Fibroblast of skin of left biceps (primary cell): ENCODE results near the gene FRMD4A.
"Not testable (repeated sequence)": the region's sequence is repeated elsewhere in the genome, so short reads cannot be mapped to it uniquely, and the experiment has no call there.

Source experiments
- DNase-seq, 2 experiments: peaks; one replicate each; pipeline ENCODE4 v3.0.0-alpha.2; 2013; ENCODE audit warnings: low read depth in 2 of 2

Gene FRMD4A

GRCh38 chr10:13883636-13884444, 446.9 kb downstream of the FRMD4A start:
- no peak for DNase-seq

DNA sequence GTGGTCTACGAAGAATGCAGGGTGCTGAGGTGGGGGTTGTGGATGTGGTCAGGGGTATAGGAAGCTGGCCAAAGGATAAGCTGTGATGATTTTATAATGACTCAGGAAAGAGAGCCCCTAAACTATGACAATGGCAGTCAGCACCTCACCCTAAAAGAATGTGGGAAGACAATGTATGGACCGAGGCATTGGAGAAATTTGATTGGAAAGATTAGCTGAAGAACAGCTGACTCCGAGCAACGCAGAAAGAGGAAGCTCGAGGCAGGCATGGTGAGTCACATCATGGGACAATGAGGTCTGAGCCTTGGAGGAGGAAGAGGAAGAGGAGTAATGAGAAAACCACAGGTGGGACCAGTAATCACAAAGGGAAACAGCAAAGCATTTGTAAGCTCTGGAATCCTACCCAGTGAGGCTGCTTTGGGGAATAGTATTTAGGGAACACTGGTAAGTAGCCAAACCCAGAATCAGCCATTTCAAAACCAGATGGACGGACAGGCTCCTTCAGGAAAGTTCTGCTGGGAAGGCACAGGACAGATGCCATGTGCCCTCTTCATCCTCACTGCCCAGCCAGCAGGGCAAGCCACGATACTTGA, 448.5 kb downstream of the FRMD4A start:
- peak; percentile 93 to 94 for DNase-seq

GRCh38 chr10:13880760-13881159, 450.0 kb downstream of the FRMD4A start:
- DNase-seq, result no peak

- no peak for DNase-seq
These were observed 453.4 kb downstream of the FRMD4A start for GRCh38 chr10:13877154-13877909.

GRCh38 chr10:13873196-13873595, 457.5 kb downstream of the FRMD4A start:
- no peak for DNase-seq

DNA sequence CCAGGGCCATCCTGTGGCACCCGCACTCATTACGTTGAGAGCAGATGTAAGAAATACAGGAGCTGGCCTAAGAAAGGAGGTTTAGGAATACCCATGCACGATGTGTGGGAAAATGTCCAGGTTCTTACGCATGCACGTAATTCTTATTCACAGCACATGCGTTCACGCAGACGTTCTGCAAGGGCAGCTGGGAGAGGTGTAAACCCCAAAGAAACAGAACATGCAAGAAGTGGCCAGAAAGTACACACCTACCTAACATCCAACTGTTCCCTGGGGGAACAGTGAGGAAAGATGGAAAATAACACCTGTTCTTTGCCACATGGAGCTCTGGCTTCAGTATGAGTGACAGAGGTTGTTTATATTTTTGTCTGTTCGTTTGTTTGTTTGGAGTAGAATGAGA, 458.3 kb downstream of the FRMD4A start:
- DNase-seq, result no peak

- no peak for DNase-seq
These were observed 458.9 kb downstream of the FRMD4A start for GRCh38 chr10:13871776-13872175.

DNA sequence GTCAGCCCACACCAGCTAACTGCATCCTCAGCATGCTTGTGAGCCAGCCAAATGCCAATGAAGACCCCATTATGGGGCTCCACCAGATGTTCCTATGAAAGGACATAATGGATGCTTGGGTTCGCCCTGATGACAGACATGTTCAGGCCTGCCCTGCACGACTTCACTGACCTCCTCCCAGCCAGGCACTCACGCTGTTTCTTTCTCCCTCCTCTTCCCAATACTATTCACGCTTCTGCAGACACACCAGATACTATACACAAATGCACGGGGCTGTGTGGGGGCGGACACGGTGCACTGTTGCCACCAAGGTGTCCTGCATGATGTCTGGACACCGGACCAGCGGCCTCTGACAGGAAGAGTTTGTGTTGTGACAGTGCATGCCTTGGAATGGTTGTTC, 459.7 kb downstream of the FRMD4A start:
- DNase-seq, result no peak

GRCh38 chr10:13869295-13869664, 461.4 kb downstream of the FRMD4A start:
- no peak for DNase-seq

DNA sequence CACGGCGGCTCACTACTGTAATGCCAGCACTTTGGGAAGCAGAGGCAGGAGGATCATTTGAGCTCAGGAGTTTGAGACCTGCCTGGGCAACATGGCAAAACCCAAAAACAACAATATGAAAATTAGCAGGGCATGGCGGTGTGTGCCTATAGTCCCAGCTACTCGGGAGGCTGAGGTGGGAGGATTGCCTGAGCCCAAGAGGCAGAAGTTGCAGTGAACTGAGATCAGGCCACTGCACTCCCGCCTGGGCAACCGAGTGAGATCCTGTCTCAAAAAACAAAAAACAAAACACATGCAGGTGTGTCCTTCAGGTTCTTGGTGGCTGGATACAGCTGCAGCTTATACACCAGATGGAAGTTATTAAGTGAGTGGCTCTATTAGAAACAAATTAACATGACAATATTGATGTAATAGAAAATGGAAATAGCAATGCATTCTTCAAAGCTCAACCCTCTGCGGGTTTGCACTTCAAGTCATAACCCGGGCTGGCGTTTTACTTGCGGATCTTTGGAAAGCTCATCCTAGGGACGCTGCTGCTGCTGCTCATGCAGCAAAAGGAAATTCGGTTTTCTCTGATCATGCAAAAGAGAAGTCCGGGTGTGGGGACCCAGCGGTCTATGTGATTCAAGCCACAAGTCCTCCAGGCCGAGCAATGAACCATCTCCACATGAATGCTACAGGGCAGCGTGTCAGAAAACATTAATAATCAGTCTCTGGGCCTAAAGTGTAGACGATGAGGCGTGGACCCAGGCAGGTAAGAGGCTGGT, 462.0 kb downstream of the FRMD4A start:
- DNase-seq, result no peak

DNA sequence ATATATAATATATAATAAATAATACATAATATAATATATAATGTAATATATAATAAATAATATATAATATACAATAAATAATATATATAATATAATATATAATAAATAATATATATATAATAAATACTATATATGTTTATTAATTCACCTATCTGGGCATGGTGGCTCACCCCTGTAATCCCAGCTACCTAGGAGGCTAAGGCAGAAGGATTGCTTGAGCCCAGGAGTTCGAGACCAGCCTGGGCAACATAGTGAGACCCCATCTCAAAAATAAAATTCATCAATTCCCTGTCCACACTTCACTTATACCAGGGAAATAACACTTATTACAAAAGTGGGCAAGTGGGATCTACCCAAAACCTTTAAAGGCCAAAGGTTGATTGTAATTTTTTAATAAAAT, 462.9 kb downstream of the FRMD4A start:
- no peak for DNase-seq

- DNase-seq, result no peak
These were observed 464.8 kb downstream of the FRMD4A start for GRCh38 chr10:13865758-13866491.

- not testable (repeated sequence) for DNase-seq
These were observed 465.5 kb downstream of the FRMD4A start for GRCh38 chr10:13865220-13865619.

DNA sequence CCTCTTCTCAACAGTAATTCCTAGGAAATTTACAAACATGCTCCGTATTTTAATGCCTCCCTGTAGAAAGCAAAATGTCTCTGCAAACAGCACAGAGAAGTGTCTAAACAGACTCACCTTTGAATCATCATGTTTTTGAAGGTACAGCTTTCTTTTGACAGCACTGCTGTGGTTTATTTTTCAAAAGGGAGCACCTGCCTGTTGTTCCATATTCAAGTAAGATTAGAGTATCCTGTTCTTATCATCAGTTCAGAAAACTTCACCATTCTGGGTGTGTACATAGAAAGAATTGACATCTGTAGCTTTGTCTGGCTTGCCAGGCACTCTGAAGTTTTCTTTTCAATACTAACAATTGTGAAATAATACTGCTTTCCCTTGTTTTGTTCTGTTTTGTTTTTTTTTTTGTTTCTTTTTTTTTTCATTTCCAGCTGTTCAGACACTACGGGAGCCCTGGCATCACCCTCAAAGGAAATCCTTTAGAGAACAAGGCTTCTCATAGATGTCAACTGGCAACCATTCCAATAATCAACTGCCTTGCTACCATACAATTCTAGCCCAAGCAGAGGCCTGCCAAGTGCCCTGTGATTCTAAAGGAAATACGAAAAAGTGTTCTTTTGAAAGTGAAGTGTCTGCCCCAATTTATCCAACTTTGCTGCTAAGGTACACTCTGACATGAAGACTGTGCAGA, 468.0 kb downstream of the FRMD4A start:
- no peak for DNase-seq

DNA sequence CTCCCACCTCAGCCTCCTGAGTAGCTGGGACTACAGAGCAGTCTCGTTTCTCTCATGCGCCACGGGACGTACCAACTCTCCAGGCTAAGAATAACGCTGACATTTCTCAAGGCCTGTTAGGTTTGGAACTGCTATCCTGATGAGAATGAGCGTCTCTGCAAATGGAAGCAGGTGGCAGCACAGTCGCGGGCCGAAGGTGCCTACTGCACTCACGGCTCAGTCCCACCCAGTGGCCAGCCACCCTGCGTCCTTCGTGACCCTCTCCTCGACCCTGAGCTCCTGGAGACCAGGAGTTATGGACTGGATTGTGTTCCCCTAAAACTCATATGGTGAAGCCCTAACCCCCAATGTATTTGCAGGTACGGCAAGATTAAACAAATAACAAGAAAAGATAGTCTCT, 469.8 kb downstream of the FRMD4A start:
- no peak for DNase-seq

DNA sequence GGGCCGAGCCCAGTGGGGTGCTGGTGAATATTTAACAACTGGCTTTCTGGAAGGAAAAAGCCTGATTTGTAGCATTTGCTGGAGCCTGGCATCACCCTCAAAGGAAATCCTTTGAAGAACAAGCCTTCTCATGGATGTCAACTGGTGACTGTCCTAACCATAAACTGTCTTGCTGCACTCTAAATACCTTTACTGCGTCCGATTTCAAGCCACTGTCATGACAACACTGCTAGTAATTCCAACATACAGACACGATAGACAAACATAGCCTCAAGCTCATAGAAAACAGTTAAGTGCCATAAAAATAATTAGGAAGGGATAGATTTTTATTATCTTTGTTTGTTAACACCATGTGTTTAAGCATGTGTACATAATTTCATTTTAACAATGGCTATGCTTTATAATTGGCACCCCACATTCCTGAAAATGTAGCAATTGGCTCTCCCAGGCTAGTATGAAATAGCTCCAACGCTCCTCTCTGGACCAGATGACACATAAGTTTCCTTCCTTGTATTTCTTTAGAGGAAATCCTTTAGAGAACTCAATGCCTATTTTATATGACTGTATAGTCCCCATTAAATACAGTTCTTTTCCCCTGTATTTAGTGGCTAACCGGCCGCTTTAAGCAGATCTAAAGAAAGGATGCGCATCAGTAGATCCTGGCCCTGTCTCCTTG, 470.6 kb downstream of the FRMD4A start:
- no peak for DNase-seq

DNA sequence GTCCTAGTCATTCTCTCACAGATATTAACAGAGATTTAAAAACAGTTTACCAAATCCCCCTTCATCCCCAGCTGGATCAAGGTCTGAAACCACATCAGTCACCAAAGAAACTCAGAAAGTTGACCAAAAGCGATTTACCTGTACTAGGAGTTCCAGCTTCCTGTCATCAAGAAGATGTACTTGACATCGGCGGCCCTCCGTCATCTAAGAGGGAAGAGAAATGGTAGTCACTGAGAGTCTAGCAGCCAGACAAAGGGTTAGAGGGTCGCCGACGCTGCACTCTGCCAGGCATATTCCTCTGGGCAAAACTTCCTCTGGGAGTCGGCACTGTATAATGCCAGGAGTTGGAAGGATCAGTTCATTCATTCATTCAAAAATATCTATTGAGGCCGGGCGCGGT, 472.0 kb downstream of the FRMD4A start:
- no peak for DNase-seq

DNA sequence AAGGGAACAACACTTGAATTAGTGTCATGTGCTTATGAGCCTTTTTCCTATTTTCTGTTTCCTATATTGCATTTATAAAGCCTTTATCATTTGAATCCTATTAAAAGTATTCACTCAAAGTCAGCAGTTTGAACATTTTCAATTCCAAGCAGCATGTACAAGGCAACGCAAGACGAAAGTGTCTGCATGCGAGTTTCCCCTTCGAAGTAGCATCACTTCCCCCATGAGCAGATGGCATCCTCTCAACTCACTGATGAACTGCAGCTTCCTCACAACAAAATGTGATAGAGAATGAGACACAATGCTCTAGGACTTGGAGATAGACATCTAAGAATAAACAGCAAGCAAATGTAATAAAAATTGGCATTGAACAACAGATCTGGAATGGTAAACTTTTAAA, 473.3 kb downstream of the FRMD4A start:
- no peak for DNase-seq

GRCh38 chr10:13853854-13854253, 476.9 kb downstream of the FRMD4A start:
- no peak for DNase-seq

DNA sequence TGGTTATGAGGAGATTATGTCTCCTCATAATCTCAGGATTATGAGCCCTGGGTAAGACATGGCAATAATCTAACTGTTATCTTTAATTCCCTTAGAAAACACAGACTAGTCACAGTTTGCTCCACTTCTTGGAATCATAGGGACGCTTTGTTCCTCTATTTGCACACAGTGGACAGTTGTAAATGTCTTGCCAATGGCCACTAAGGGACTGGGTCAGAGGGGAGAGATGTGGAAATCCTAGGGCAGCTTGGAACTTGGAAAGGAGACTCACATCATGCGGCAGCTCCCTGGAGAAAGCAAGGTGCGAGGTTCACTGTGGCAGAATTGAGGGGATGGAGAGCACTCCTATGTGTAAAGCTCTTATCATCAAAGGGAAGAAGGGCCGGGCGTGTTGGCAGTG, 477.9 kb downstream of the FRMD4A start:
- DNase-seq, result no peak
